HL-60/S4 treated with phorbol 12-myristate 13-acetate at 8.2 ng/mL for 4 days and 3 days (cell line): ENCODE measurements around the gene ENPP5.

Experiments used
- in situ Hi-C: fragments of 300-500 bp; cut with MboI; formaldehyde crosslinking; loops from 2 replicates; pipeline ENCODE4 v1.15.0; 2022; ENCODE audit warnings: low sequenced_read_pairs

The ENPP5 gene

GRCh38 chr6:46115634-46116033 lies 55.1 kb downstream of the ENPP5 start:
- in situ Hi-C loops = no loop called here

DNA sequence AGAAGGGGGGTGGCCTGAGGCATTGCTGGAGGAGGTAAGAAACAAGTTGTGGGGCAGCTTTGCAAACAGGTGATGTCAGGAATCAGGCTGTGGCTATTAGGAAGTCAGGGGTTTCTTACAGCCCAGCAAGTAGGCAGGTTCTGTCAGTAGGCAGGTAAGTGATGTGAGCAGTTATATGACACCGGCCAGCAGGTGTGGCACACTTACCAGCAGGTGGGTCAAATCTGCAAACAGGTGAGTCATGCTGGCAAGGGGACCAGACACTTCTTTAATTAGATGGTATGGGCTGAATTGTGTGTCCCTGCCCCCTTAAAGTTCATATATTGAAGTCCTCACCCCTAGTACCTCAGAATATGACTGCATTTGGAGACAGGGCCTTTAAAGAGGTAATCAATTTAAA lies 57.4 kb downstream of the ENPP5 start:
- in situ Hi-C loops = no loop called here
